Measurements from ENCODE around the gene PRSS21. TPM values are rescaled to one million over a fixed set of nuclear protein-coding genes. Genes with fewer than 3 reads are reported as not detected.

PRSS21 gene
- total RNA-seq, 1 experiment from 2014 or later = 1.5 TPM

- TF ChIP-seq CTCF (IDR thresholded peaks at IDR 0.05) = peak; percentile 95
- TF ChIP-seq NR3C1 (CRISPR knock-in tag; conservative IDR thresholded peaks at IDR 0.05; ENCODE audit: low read depth) = no peak
Measured at GRCh38 chr16:2867987-2868789, 51.2 kb downstream of the PRSS21 start (continued).

Other genes with a start within 250 kb of the PRSS21 start
- gene KCTD5, start 134.7 kb upstream of the PRSS21 start, total RNA-seq (2021) = 24.8 to 27.8 TPM (median 27.2 TPM) in 3 replicates
- gene PRSS27, start 97.0 kb upstream of the PRSS21 start, total RNA-seq (2021) = 5.1 to 5.4 TPM (median 5.1 TPM) in 3 replicates
- gene SRRM2, start 64.6 kb upstream of the PRSS21 start, total RNA-seq (2021) = 769 to 823 TPM (median 815 TPM) in 3 replicates
- gene ELOB, start 40.0 kb upstream of the PRSS21 start, total RNA-seq (2021) = 252 to 267 TPM (median 267 TPM) in 3 replicates
- 0.18 to 0.44 TPM (median 0.24 TPM) in 3 replicates for gene PRSS33, start 29.7 kb upstream of the PRSS21 start, total RNA-seq (2021)
- gene PRSS41, start 18.8 kb upstream of the PRSS21 start, total RNA-seq (2021) = not detected in 3 replicates
- gene ZG16B, start 13.1 kb downstream of the PRSS21 start, total RNA-seq (2021) = not detected in 3 replicates
- gene PRSS22, start 40.9 kb downstream of the PRSS21 start, total RNA-seq (2021) = 2.3 to 3.9 TPM (median 3.0 TPM) in 3 replicates
- gene FLYWCH2, start 66.0 kb downstream of the PRSS21 start, total RNA-seq (2021) = 19.7 to 25.0 TPM (median 20.7 TPM) in 3 replicates
- 27.2 to 34.2 TPM (median 32.6 TPM) in 3 replicates for gene FLYWCH1, start 94.7 kb downstream of the PRSS21 start, total RNA-seq (2021)
- 7.5 to 8.6 TPM (median 8.5 TPM) in 3 replicates for gene KREMEN2, start 147.0 kb downstream of the PRSS21 start, total RNA-seq (2021)
- 21.1 to 32.4 TPM (median 21.5 TPM) in 3 replicates for gene PAQR4, start 152.1 kb downstream of the PRSS21 start, total RNA-seq (2021)
- gene PKMYT1, start 163.2 kb downstream of the PRSS21 start, total RNA-seq (2021) = 102 to 120 TPM (median 113 TPM) in 3 replicates
- gene CLDN9, start 195.7 kb downstream of the PRSS21 start, total RNA-seq (2021) = 0.87 to 1.1 TPM (median 0.92 TPM) in 3 replicates
- 746 to 778 TPM (median 775 TPM) in 3 replicates for gene CLDN6, start 200.9 kb downstream of the PRSS21 start, total RNA-seq (2021)
- 78.9 to 87.0 TPM (median 79.5 TPM) in 3 replicates for gene TNFRSF12A, start 203.1 kb downstream of the PRSS21 start, total RNA-seq (2021)
- 76.0 to 84.0 TPM (median 83.2 TPM) in 3 replicates for gene HCFC1R1, start 206.7 kb downstream of the PRSS21 start, total RNA-seq (2021)
- gene THOC6, start 206.8 kb downstream of the PRSS21 start, total RNA-seq (2021) = 76.5 to 94.2 TPM (median 88.7 TPM) in 3 replicates
- gene BICDL2, start 219.7 kb downstream of the PRSS21 start, total RNA-seq (2021) = 27.3 to 28.5 TPM (median 28.2 TPM) in 3 replicates
- gene MMP25, start 229.3 kb downstream of the PRSS21 start, total RNA-seq (2021) = 41.2 to 49.0 TPM (median 43.3 TPM) in 3 replicates
- gene IL32, start 248.4 kb downstream of the PRSS21 start, total RNA-seq (2021) = 3.5 to 4.7 TPM (median 3.6 TPM) in 3 replicates

Data from WTC11 (cell line).